ENCODE data around the gene DOCK1.
A peak's percentile ranks its signal among the peaks of the same experiment; 100 is the strongest.

Gene DOCK1

DNA sequence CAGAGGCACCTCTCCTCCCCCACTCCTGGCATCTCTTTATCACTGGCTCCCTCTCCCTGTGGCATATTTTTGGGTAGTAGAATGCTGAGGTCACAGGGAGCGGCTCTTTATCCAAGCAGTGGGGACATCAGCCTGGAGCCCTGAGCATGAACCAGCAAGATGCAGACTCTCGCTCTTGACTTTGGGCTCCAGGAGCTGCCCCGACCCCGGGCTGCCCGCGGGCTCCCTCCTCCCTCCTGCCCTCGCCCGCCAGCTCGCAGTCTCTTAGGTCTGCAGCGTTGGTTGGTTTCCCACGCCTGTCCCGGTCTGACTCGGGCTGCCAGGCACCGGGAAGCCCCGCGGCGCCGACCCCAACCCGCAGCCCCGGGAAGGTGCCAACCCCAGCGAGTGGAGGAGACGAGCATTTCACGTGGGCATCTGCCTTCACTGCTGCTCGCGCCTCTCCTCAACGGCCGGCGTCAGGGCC is 289.8 kb downstream of the DOCK1 start:
- TF ChIP-seq ZFX (IDR thresholded peaks at IDR 0.05; ENCODE audit: borderline replicate concordance): no peak
- TF ChIP-seq CTCF (IDR thresholded peaks at IDR 0.05): no peak
- no peak overlapping the region for H3K27ac ChIP-seq

GRCh38 chr10:127195571-127196281 is 290.5 kb downstream of the DOCK1 start:
- TF ChIP-seq CTCF (IDR thresholded peaks at IDR 0.05) (no peak), ZFX (IDR thresholded peaks at IDR 0.05; ENCODE audit: borderline replicate concordance) (no peak)
- no peak overlapping the region for H3K27ac ChIP-seq

DNA sequence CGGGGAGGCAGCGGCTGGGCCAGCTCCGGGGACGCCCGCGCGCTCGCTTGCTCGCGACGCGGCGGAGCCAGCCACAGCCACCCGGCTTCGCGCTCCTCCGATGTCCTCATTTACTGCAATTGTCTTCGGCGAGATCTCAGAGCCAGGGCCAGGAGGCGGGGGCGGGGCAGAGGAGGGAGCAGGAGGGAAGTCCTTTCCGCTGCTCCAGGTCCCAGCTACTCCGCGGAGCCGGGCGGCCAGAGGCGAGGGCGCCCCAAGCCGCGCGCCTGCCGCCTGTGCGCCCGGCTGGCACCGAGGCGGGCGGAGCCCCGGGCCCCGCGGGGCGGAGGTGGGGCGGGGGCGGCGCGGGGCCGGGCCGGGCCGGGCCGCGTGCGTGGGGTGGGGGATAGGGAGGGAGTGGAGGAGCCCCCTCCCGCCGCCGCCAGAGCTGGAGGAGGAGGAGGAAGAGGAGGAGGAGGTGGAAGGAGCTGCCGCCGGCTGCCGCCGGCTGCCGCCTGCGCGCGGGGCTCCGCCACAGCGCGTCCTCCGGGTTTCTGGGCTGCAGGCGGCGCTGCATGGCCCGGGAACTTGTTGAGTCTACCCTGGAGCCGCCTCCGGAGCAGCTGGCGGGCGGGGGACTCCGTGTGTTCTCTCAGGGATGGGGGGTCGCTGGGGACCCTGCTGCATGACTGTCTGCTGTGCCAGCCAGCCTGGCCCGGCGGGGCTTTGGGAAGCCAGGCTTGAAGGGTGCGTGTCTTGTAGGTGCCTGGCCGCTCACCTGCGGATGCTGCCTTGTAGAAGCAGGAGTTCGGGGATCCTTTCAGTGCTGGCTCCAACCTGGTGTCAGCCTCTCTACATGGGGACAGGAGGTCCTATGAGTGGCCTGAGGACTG is 291.3 kb downstream of the DOCK1 start, which contains the start of gene INSYN2A:
INSYN2A (minus strand) TSS at position 310 of the 872 bp plus-strand sequence. CDS start 20,196 bp downstream, outside the sequence.
- no peak within 1 kb of the TSS for H3K27ac ChIP-seq
- TF ChIP-seq CTCF (IDR thresholded peaks at IDR 0.05): peak; percentile 69
- TF ChIP-seq ZFX (IDR thresholded peaks at IDR 0.05; ENCODE audit: borderline replicate concordance): no peak

DNA sequence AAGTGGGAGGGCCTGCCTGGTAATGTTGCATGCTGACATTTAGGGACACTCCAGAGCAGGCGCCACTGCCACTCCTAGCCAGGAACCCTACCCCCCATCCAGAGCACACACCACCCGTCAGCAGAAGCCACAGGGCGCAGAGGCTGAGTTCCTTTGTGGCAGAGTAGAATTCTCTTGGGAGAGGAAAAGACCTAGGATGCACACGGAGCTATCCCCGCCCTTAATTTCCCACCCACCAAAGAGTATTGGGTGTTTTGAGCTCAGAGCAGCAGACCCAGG is 291.9 kb downstream of the DOCK1 start:
- TF ChIP-seq CTCF (IDR thresholded peaks at IDR 0.05) (no peak), ZFX (IDR thresholded peaks at IDR 0.05; ENCODE audit: borderline replicate concordance) (no peak)

GRCh38 chr10:127198307-127198706 is 293.1 kb downstream of the DOCK1 start:
- no peak for TF ChIP-seq ZFX (IDR thresholded peaks at IDR 0.05; ENCODE audit: borderline replicate concordance)
- peak; percentile 33 for TF ChIP-seq CTCF (IDR thresholded peaks at IDR 0.05)
- H3K27ac ChIP-seq: no peak overlapping the region

More for the DNA sequence above, 291.9 kb downstream of the DOCK1 start:
- no peak overlapping the region for H3K27ac ChIP-seq

DNA sequence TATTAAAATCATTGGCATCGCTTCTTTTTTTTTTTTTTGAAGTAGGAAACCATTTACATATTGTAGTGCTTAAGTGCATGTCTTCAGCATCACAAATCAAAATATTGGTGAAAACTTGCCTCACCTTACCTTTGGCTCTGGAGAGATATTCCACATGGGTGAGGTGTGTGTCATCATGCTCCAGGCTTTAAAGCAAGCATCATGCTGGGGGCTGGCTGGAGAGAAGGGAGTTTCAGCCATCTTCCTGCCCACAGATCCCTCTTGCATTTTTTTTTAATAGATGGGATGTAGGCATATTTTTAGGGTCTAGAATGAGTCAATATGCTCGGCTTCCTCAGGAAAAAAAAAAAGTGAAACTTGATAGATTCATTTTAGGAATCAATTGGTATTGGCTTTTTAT is 293.5 kb downstream of the DOCK1 start:
- no peak overlapping the region for H3K27ac ChIP-seq
- TF ChIP-seq CTCF (IDR thresholded peaks at IDR 0.05) (no peak; the same call in 1 of the 2 replicates), ZFX (IDR thresholded peaks at IDR 0.05; ENCODE audit: borderline replicate concordance) (no peak)

- TF ChIP-seq ZFX (IDR thresholded peaks at IDR 0.05; ENCODE audit: borderline replicate concordance) (no peak), CTCF (IDR thresholded peaks at IDR 0.05) (no peak)
- H3K27ac ChIP-seq: no peak overlapping the region
These were observed 295.4 kb downstream of the DOCK1 start for GRCh38 chr10:127200646-127201045.

All from 22Rv1 (cell line).